Prostate gland (tissue), 2 donors: ENCODE measurements around the gene TOM1L2. TPM values are rescaled to one million over a fixed set of nuclear protein-coding genes. Genes with fewer than 3 reads are reported as not detected.

Source experiments
- DNase-seq: peaks from one replicate; pipeline ENCODE4 v3.0.0-alpha.2; 2019; ENCODE audit warnings: low spot score
- H3K27ac ChIP-seq, 2 donors: fragments of 200-600 bp; sonication (generic); 2 replicates each; pipeline ENCODE4 v1.5.1; 2017 to 2019
- H3K27me3 ChIP-seq: fragments of 200-600 bp; sonication (generic); replicated peaks from 2 replicates; pipeline ENCODE4 v1.5.1; 2019; ENCODE audit not compliant: insufficient read depth
- H3K36me3 ChIP-seq, 2 donors: fragments of 200-600 bp; sonication (generic); 1 replicate in 1 of 2; 2 replicates in 1 of 2; pipeline versions ENCODE4 v1.5.1 to v1.8.1; 2017 to 2019
- H3K4me1 ChIP-seq: fragments of 200-600 bp; sonication (generic); replicated peaks from 2 replicates; pipeline ENCODE4 v1.5.1; 2019
- H3K4me3 ChIP-seq, 2 donors: fragments of 200-600 bp; sonication (generic); 2 replicates each; pipeline ENCODE4 v1.5.1; 2017 to 2019
- H3K9me3 ChIP-seq: fragments of 200-600 bp; sonication (generic); 2 replicates; pipeline ENCODE4 v1.5.1; 2017
- CTCF ChIP-seq, 4 experiments: fragments of 200-600 bp in 2 of 4; fragments of 450-650 bp in 2 of 4; sonication (generic) in 2 of 4; IDR thresholded peaks; 1 replicate in 3 of 4; 2 replicates in 1 of 4; pipeline ENCODE4 v1.5.1; 2016 to 2019; ENCODE audit warnings: antibody characterized with exemption in 4 of 4, mild to moderate bottlenecking in 2 of 4, moderate library complexity in 2 of 4
- POLR2A ChIP-seq: fragments of 450-650 bp; IDR thresholded peaks from one replicate; pipeline ENCODE4 v1.6.1; 2016; ENCODE audit warnings: antibody characterized with exemption, mild to moderate bottlenecking
- POLR2AphosphoS5 ChIP-seq: sonication (generic); formaldehyde crosslinking; IDR thresholded peaks from one replicate; pipeline ENCODE4 v1.6.1; 2017; ENCODE audit warnings: antibody characterized with exemption
- WGBS: methylation state at CpG from one replicate; pipeline ENCODE4 v1.1.5; 2018; 5-methylcytosine and 5-hydroxymethylcytosine counted together
- intact Hi-C: fragments of 100-400 bp; cut with DNase I; formaldehyde crosslinking; loops from one replicate; pipeline ENCODE4 v1.14.2; 2022
- total RNA-seq, 2 donors: library from RNA; depleted of rRNA; stranded (reverse); fragments of >200 nt; gene quantifications; one replicate each; pipeline ENCODE4 v1.1.0, GENCODE V29; 2016

TOM1L2 gene
- total RNA-seq, 2 donors from 2014 or later = 162 to 185 TPM

- Histone ChIP-seq H3K36me3 (no peaks in the 10 kb centered on the region), H3K27ac (peak overlapping the region; percentile 100), H3K27me3 (no peaks in the 10 kb centered on the region), H3K4me3 (peak overlapping the region; percentile 31 to 33), H3K9me3 (no peaks in the 10 kb centered on the region), H3K4me1 (peaks cover 45% of the 10 kb centered on the region)
- 41% methylated on average over 7 of the region's 7 CpGs for WGBS
- intact Hi-C loops = no loop called here
- no peak for DNase-seq
- TF ChIP-seq CTCF (IDR thresholded peaks at IDR 0.05) (no peak), POLR2A (no peak), POLR2AphosphoS5 (no peak)
Measured at GRCh38 chr17:17840751-17841591, 131.2 kb downstream of the TOM1L2 start.

- no peaks in the 10 kb centered on the region for H3K36me3 ChIP-seq
- peak; percentile 94 for TF ChIP-seq POLR2AphosphoS5
- TF ChIP-seq POLR2A = peak; percentile 90
- TF ChIP-seq CTCF (IDR thresholded peaks at IDR 0.05) = peak in 2 of 4 experiments; percentile 2 to 19
- no peaks in the 10 kb centered on the region for H3K27me3 ChIP-seq
- whole genome bisulfite sequencing = 5% methylated on average over 39 of the region's 71 CpGs
- peak overlapping the region; percentile 31 to 33 for H3K4me3 ChIP-seq
- peaks cover 53% of the 10 kb centered on the region for H3K4me1 ChIP-seq
- no peaks in the 10 kb centered on the region for H3K9me3 ChIP-seq
- peak overlapping the region; percentile 100 for H3K27ac ChIP-seq
- intact Hi-C loops = no loop called here
- peak; percentile 94 for DNase-seq
Measured at GRCh38 chr17:17839791-17840707, 132.2 kb downstream of the TOM1L2 start.

GRCh38 chr17:17837966-17838962 lies 133.9 kb downstream of the TOM1L2 start:
- 75% methylated on average over 10 of the region's 11 CpGs for WGBS
- TF ChIP-seq POLR2A = no peak
- TF ChIP-seq CTCF (IDR thresholded peaks at IDR 0.05) = peak in 1 of 4 experiments; percentile 6
- peak; percentile 75 for TF ChIP-seq POLR2AphosphoS5
- H3K27ac ChIP-seq = peak overlapping the region; percentile 100
- intact Hi-C loops = no loop called here
- H3K27me3 ChIP-seq = no peaks in the 10 kb centered on the region
- DNase-seq = peak; percentile 72
- no peaks in the 10 kb centered on the region for H3K9me3 ChIP-seq
- peaks cover 57% of the 10 kb centered on the region for H3K4me1 ChIP-seq
- H3K4me3 ChIP-seq = no peak overlapping the region
- H3K36me3 ChIP-seq = no peaks in the 10 kb centered on the region

- WGBS = 43% methylated on average over 3 of the region's 3 CpGs
- peaks cover 50% of the 10 kb centered on the region for H3K4me1 ChIP-seq
- no peak for DNase-seq
Measured at GRCh38 chr17:17837380-17837821, 134.8 kb downstream of the TOM1L2 start.

More at GRCh38 chr17:17837380-17837821, 134.8 kb downstream of the TOM1L2 start:
- H3K27me3 ChIP-seq = no peaks in the 10 kb centered on the region
- no peaks in the 10 kb centered on the region for H3K9me3 ChIP-seq
- TF ChIP-seq POLR2A (no peak), POLR2AphosphoS5 (no peak), CTCF (IDR thresholded peaks at IDR 0.05) (no peak)
- peak overlapping the region; percentile 100 for H3K27ac ChIP-seq
- intact Hi-C loops = no loop called here
- no peaks in the 10 kb centered on the region for H3K36me3 ChIP-seq
- H3K4me3 ChIP-seq = peak overlapping the region in 1 of 2 donors; percentile 96
